GM19035 (cell line): ENCODE results near the gene PGAM4.
"Not testable (repeated sequence)": the region's sequence is repeated elsewhere in the genome, so short reads cannot be mapped to it uniquely, and the experiment has no call there.

Experiments
- ATAC-seq: cut with Tn5 transposase; IDR thresholded peaks from one replicate; pipeline ENCODE4 v1.9.1; 2021; ENCODE audit not compliant: unreplicated experiment

The PGAM4 gene

DNA sequence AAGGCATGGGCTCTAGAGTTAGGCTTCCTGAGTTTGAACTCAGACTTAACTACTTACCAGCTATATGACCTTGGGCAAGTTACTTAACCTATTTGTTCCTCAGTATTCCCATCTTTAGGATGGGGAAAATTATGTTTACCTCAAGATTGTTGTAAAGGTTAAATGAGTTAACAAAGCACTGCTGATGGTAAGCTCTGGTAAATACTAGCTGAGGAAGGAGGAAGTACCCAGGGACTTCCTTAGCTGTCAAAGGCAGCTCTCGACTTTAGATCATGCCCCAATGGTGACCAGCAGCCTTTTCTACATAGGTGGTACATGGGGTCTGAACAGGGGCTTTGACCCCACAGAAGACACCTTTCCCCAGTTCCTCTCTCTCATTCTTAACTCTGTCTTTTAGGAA is 38.9 kb downstream of the PGAM4 start:
- no peak for ATAC-seq

DNA sequence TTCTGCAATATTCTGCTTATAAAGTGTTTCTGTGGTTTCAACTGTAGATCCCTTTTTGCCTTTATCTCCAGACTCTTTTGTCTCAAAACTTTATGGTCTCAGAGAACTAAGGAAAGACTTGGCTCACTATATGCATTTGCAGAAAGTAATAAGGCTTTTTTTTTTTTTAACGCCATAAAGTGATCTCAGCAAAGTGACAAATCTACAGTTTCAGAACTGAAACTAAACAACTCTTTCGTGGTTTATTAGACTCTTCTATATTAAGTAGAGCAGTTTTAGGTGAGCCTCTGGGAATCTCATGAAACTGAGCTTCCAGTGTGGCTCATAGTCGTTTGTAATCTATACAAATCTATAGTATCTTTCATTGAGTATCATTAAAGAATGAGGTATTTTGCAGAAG is 43.7 kb downstream of the PGAM4 start:
- no peak for ATAC-seq

DNA sequence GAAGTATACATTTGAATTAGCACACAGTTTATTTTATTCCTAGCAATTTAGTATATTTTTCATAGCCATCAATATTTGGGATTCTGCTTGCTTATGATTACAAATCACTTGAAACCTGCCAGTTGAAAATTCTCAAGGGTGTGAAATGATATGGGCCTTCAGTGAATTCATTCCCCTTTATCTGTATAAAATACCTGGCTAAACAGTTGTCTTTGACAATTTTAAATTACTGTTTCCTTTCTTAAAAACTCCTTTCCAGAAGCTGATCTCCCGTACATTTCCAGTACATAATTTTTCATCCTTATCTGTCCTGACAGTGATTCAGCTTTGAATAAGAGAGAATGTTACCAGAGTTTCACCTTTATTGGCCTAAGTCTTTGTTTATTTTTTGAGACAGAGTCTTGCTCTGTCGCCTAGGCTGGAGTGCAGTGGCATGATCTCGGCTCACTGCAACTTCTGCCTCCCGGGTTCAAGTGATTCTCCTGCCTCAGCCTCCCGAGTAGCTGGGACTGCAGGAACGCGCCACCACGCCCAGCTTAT is 45.0 kb downstream of the PGAM4 start:
- ATAC-seq: no peak

DNA sequence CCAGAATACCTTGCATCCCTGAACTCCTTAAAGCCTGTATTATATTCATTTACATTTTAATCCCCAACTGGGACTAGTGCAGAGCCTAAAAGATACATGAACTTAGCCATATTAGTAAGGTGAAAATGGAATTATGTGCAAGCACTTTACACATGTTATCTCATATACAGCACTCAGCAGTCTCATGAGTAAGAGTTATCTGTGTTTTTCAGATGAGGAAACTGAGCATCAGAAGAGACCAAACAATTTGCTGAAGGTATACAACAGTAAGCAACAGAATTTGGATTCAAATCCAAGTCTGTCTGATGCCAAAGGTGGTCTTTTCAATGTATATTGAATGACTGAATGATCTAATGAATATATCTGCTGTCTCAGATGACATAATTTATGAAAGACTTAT is 46.7 kb downstream of the PGAM4 start:
- ATAC-seq: no peak

DNA sequence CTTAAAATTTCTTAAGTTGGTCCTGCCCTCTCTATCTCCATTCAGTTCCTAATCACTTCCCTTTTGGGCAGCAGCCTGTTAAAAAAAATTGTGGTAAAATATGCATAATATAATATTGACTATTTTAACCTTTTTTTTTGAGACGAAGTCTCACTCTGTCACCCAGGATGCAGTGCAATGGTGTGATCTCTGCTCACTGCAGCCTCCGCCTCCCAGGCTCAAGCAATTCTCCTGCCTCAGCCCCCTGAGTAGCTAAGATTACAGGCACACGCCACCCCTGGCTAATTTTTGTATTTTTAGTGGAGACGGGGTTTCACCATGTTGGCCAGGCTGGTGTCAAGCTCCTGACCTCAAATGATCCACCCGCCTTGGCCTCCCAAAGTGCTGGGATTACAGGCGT is 50.1 kb downstream of the PGAM4 start:
- not testable (repeated sequence) for ATAC-seq

DNA sequence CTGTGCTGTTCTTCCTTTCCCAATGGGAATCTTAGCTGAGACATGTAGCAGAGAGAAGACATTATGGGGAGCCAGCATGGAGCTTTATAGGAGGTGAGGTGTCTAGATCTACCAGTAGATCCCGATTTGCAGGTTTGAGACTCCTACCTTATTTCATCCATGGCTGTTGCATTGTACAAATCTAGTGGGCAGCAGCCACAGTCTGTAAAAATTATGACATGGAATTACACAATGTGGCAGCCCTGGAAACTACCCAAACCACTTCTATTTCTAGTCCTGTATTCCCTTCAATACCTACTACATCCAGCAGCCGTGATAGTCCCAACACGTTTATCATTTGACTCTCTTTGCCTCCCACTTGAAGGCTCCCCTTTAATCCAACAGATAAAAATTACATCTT is 50.9 kb downstream of the PGAM4 start:
- no peak for ATAC-seq
